BLaER1 (cell line): ENCODE data around the gene PCDH12.
A peak's percentile ranks its signal among the peaks of the same experiment; 100 is the strongest.

Source experiments
- H3K27ac ChIP-seq: shearing (Covaris generic); formaldehyde crosslinking; 2 replicates; pipeline ENCODE4 v1.8.1; 2022
- H3K27me3 ChIP-seq: shearing (Covaris generic); formaldehyde crosslinking; 2 replicates; pipeline ENCODE4 v1.8.1; 2022
- H3K36me3 ChIP-seq: shearing (Covaris generic); formaldehyde crosslinking; 2 replicates; pipeline ENCODE4 v1.8.1; 2022
- H3K4me1 ChIP-seq: shearing (Covaris generic); formaldehyde crosslinking; 2 replicates; pipeline ENCODE4 v1.8.1; 2022
- H3K4me2 ChIP-seq: shearing (Covaris generic); formaldehyde crosslinking; 2 replicates; pipeline ENCODE4 v1.8.1; 2022
- H3K4me3 ChIP-seq: shearing (Covaris generic); formaldehyde crosslinking; 2 replicates; pipeline ENCODE4 v1.8.1; 2022
- H3K9ac ChIP-seq: shearing (Covaris generic); formaldehyde crosslinking; 2 replicates; pipeline ENCODE4 v1.8.1; 2022
- H3K9me3 ChIP-seq: shearing (Covaris generic); formaldehyde crosslinking; 2 replicates; pipeline ENCODE4 v1.8.1; 2022
- H4K20me1 ChIP-seq: shearing (Covaris generic); formaldehyde crosslinking; 2 replicates; pipeline ENCODE4 v1.8.1; 2022
- Cebpa-rat ChIP-seq: shearing (Covaris generic); IDR thresholded peaks from 2 replicates; pipeline ENCODE4 v1.8.1; 2022

Gene PCDH12

DNA sequence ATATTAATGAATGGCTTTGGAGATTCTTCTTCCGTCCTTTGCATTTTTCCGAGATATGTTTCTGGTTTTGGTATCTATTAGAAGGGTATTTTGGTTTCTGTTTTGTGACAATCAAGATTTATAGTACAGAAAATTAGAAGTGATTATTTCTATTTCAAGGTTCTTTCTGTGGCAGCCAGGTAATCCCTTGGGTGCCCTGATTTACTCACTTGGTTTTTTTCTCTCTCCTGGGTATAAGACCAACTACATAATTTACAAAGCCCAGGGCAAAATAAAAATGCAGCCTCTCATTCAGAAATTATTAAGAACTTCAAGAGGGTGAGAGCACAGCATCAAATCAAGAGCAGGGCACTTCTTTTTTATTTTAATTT lies 8.9 kb upstream of the PCDH12 start:
- no peak for TF ChIP-seq Cebpa-rat
- Histone ChIP-seq H3K9ac (no peak overlapping the region), H3K27ac (no peak overlapping the region)

GRCh38 chr5:141966275-141966962 lies 8.4 kb upstream of the PCDH12 start:
- H3K9ac ChIP-seq = no peak overlapping the region
- peaks cover 34% of the 10 kb centered on the region for H3K4me1 ChIP-seq
- no peaks in the 10 kb centered on the region for H3K9me3 ChIP-seq
- no peak overlapping the region for H3K4me3 ChIP-seq
- no peak for TF ChIP-seq Cebpa-rat
- H3K27ac ChIP-seq = no peak overlapping the region
- H3K27me3 ChIP-seq = no peaks in the 10 kb centered on the region
- H4K20me1 ChIP-seq = no peaks in the 10 kb centered on the region
- no peaks in the 10 kb centered on the region for H3K36me3 ChIP-seq
- H3K4me2 ChIP-seq = no peak overlapping the region

More for the DNA sequence above, 8.9 kb upstream of the PCDH12 start:
- no peak overlapping the region for H3K4me2 ChIP-seq
- no peaks in the 10 kb centered on the region for H4K20me1 ChIP-seq
- H3K27me3 ChIP-seq = no peaks in the 10 kb centered on the region
- H3K4me1 ChIP-seq = peaks cover 31% of the 10 kb centered on the region
- H3K4me3 ChIP-seq = no peak overlapping the region
- no peaks in the 10 kb centered on the region for H3K9me3 ChIP-seq
- H3K36me3 ChIP-seq = peaks cover 4% of the 10 kb centered on the region; the same call in 1 of the 2 replicates

DNA sequence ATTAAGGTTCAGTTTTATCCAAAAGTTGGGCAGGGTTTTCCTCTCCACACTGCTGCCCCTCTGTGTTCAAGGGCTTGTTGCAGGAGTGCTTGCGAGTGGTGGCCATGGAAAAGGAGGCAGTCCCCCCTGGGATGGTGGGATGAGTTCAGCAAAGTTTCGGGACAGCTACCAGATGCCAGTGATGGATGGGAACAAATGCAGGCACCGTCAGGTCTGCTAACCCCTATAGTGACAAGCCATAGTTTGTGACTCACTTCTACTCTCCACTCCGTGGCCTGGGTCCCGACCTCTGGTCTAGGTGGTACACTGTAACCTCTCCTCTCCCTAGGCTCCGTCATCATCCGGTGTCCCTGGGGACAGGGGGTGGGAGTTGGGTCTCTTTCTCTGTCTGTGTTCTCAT lies 7.1 kb upstream of the PCDH12 start:
- Histone ChIP-seq H3K9ac (no peak overlapping the region), H3K27me3 (no peaks in the 10 kb centered on the region), H3K4me3 (no peak overlapping the region), H3K27ac (no peak overlapping the region), H3K4me1 (peaks cover 40% of the 10 kb centered on the region), H3K4me2 (no peak overlapping the region), H4K20me1 (no peaks in the 10 kb centered on the region), H3K9me3 (no peaks in the 10 kb centered on the region), H3K36me3 (no peaks in the 10 kb centered on the region)
- no peak for TF ChIP-seq Cebpa-rat

- no peaks in the 10 kb centered on the region for H3K9me3 ChIP-seq
- no peaks in the 10 kb centered on the region for H3K36me3 ChIP-seq
- no peak overlapping the region for H3K4me3 ChIP-seq
- H3K27me3 ChIP-seq = no peaks in the 10 kb centered on the region
- no peak for TF ChIP-seq Cebpa-rat
- peaks cover 48% of the 10 kb centered on the region for H3K4me1 ChIP-seq
- 0 out of 2 replicates have a peak overlapping the region, but pooled peaks have one; percentile 10 for H3K9ac ChIP-seq
- H4K20me1 ChIP-seq = no peaks in the 10 kb centered on the region
- H3K4me2 ChIP-seq = peak overlapping the region; percentile 36; the same call in 1 of the 2 replicates
- no peak overlapping the region for H3K27ac ChIP-seq
Measured at GRCh38 chr5:141963701-141964100, 5.7 kb upstream of the PCDH12 start.

DNA sequence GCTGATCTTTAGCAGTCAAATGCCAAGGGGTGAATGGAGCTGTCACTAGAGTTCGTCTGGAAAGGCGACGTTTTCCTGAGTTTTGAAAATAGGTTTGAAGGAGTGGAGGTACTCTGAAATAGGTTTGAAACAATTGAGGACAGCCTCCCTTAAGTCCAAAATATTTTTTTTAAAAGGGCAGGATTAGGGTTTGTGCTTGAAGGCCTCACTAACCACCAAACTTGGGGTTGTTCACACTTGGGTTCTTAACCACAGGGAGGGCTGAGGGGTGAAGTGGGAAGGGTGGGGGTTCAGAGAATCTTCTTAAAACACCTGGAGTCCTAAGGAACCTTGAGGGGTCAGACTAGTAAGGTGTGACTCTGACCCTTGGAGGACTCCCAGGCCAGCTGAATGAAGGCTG lies 3.5 kb upstream of the PCDH12 start:
- Histone ChIP-seq H3K9ac (peak overlapping the region; percentile 31; the same call in 1 of the 2 replicates), H3K27me3 (no peaks in the 10 kb centered on the region), H3K9me3 (no peaks in the 10 kb centered on the region), H3K4me2 (peak overlapping the region; percentile 86), H3K4me3 (no peak overlapping the region), H3K4me1 (peaks cover 58% of the 10 kb centered on the region), H3K36me3 (no peaks in the 10 kb centered on the region), H3K27ac (peak overlapping the region; percentile 50; the same call in 1 of the 2 replicates), H4K20me1 (no peaks in the 10 kb centered on the region)
- TF ChIP-seq Cebpa-rat = no peak

- Histone ChIP-seq H3K4me3 (no peak overlapping the region), H3K36me3 (no peaks in the 10 kb centered on the region), H4K20me1 (no peaks in the 10 kb centered on the region), H3K27me3 (no peaks in the 10 kb centered on the region), H3K9ac (peak overlapping the region; percentile 31; the same call in 1 of the 2 replicates), H3K27ac (peak overlapping the region; percentile 75; the same call in 1 of the 2 replicates), H3K4me1 (peaks cover 58% of the 10 kb centered on the region), H3K4me2 (peak overlapping the region; percentile 86), H3K9me3 (no peaks in the 10 kb centered on the region)
- TF ChIP-seq Cebpa-rat = no peak
Measured at GRCh38 chr5:141960449-141961323, 2.7 kb upstream of the PCDH12 start.

- Histone ChIP-seq H3K9me3 (no peaks in the 10 kb centered on the region), H3K4me1 (peaks cover 58% of the 10 kb centered on the region), H3K27ac (peak overlapping the region; percentile 75; the same call in 1 of the 2 replicates), H3K9ac (no peak overlapping the region), H3K36me3 (no peaks in the 10 kb centered on the region), H3K27me3 (no peaks in the 10 kb centered on the region), H4K20me1 (no peaks in the 10 kb centered on the region), H3K4me2 (peak overlapping the region; percentile 86), H3K4me3 (no peak overlapping the region)
- TF ChIP-seq Cebpa-rat = no peak
Measured at GRCh38 chr5:141960018-141960417, 2.0 kb upstream of the PCDH12 start.

DNA sequence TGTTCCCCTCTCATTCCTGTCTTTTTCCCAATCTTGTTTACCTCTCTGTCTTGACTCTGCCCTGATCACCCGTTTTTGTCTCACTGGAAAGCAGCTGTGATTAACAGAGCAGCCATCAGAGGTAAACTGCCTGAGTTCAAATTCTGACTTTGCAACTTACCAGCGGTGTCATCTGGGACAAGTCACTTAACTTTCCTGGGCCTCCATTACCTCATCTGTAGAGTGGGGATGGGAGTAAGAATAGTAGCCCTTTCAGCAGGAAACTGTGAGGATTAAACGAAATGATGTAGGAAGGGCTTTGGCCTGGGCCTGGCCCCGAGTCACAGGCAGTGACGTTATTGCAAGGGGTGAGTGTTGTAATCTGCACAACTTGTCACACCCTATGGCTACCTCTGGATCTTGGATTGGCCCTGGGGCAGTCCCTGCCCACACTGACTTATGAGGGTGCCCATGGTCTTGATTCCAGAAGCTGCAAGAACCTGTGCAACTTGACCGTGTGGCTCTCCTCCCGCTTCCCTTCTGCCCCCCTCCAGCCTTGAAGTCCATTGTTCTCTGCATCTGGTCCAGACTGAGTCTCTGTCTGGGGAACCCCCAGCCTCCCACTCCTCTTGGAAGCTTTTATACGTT lies 657 bp upstream of the PCDH12 start:
- Histone ChIP-seq H3K4me1 (peaks cover 60% of the 10 kb centered on the region), H3K27me3 (no peaks in the 10 kb centered on the region), H3K9me3 (no peaks in the 10 kb centered on the region), H3K36me3 (no peaks in the 10 kb centered on the region), H3K9ac (peak overlapping the region; percentile 67; the same call in 1 of the 2 replicates), H3K4me2 (peak overlapping the region; percentile 86), H3K27ac (peak overlapping the region; percentile 75), H4K20me1 (no peaks in the 10 kb centered on the region), H3K4me3 (peak overlapping the region; percentile 29; the same call in 1 of the 2 replicates)
- TF ChIP-seq Cebpa-rat = no peak

GRCh38 chr5:141957367-141957996 lies 520 bp downstream of the PCDH12 start:
- Histone ChIP-seq H3K9ac (peak overlapping the region; percentile 67), H3K4me3 (peak overlapping the region; percentile 29), H3K27ac (peak overlapping the region; percentile 75), H4K20me1 (no peaks in the 10 kb centered on the region), H3K36me3 (no peaks in the 10 kb centered on the region), H3K4me2 (peak overlapping the region; percentile 86), H3K27me3 (no peaks in the 10 kb centered on the region), H3K9me3 (no peaks in the 10 kb centered on the region), H3K4me1 (peaks cover 67% of the 10 kb centered on the region)
- TF ChIP-seq Cebpa-rat = peak; percentile 69; the same call in 1 of the 2 replicates
